ENCODE measurements around the gene MRPL14. TPM values are rescaled to one million over a fixed set of nuclear protein-coding genes. Genes with fewer than 3 reads are reported as not detected.

The MRPL14 gene
- total and polyA plus RNA-seq, 9 of the 15 experiments (the other 6 are each of a cell fraction or from before 2014, with no cell fraction given) = 126 to 424 (median 165) TPM

DNA sequence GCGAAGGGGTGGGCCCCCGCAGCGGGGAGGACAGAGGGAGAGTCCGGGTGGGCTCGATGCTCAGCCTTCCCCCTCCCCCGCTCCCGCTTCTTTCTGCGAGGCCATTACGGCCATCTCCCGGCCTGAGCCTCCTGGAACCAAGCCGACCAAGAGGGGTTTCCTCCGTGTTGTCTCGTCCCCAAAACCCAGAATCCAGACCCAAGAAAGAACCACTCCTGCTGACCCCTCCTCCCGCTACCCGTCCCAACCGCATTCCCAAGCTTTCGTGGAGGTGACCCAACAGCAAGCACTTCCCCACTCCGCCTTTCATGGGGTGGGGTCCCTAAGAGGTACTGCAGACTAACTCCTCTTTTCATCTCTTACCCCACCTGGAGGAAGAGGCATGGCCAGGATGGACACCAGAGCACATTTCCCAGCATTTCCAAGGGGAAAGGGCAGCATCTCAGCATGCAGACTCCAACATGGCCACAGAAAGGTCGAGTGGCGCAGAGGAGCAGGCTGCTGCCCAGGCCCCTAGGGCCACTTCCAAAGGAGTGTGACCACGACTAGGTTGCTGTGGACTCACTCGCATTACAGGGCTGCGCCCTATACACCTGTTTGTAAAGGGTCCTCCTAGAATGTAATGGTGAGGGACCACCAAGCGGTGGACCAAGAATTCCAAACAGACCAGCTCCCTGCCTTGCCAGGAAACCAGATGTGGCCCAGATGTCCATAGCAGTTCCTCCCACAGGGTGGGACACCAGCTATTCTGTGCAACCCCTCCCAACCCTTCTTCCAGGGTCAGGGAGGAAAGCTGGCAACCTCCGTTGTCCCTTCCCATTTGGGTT is 53.4 kb downstream of the MRPL14 start (continued):
- TF ChIP-seq STAT5A (IDR thresholded peaks at IDR 0.05; ENCODE audit: borderline replicate concordance, low read length) (no peak), SMC3 (conservative IDR thresholded peaks at IDR 0.05; ENCODE audit: insufficient read depth, low read depth, low read length) (0 out of 2 replicates have a peak, but pooled peaks have one; percentile 18), FOXJ3 (CRISPR knock-in tag; IDR thresholded peaks at IDR 0.05) (no peak), RBM14 (IDR thresholded peaks at IDR 0.05; ENCODE audit: borderline replicate concordance, insufficient read depth, low read depth, low read length) (no peak), HLTF (IDR thresholded peaks at IDR 0.05) (no peak), MCM5 (IDR thresholded peaks at IDR 0.05; ENCODE audit: low read depth) (no peak), GATA2 (CRISPR knock-in tag; IDR thresholded peaks at IDR 0.05) (no peak), HIVEP1 (CRISPR knock-in tag; IDR thresholded peaks at IDR 0.05) (no peak), TAF7 (tag; IDR thresholded peaks at IDR 0.05) (no peak), ZNF184 (CRISPR knock-in tag; IDR thresholded peaks at IDR 0.05) (no peak), RBM22 (IDR thresholded peaks at IDR 0.05; ENCODE audit: low read depth, low read length, poor library complexity, severe bottlenecking) (no peak), ZBTB17 (CRISPR knock-in tag; IDR thresholded peaks at IDR 0.05) (peak; percentile 72; the same call in 1 of the 2 replicates), TOE1 (IDR thresholded peaks at IDR 0.05; ENCODE audit: borderline replicate concordance) (0 out of 2 replicates have a peak, but pooled peaks have one; percentile 13), TOE1 (CRISPR knock-in tag; IDR thresholded peaks at IDR 0.05; ENCODE audit: borderline replicate concordance, low read depth) (no peak), MEIS2 (IDR thresholded peaks at IDR 0.05; ENCODE audit: partially characterized antibody) (no peak)
- TF ChIP-seq, protein P1, sequence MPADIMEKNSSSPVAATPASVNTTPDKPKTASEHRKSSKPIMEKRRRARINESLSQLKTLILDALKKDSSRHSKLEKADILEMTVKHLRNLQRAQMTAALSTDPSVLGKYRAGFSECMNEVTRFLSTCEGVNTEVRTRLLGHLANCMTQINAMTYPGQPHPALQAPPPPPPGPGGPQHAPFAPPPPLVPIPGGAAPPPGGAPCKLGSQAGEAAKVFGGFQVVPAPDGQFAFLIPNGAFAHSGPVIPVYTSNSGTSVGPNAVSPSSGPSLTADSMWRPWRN (IDR thresholded peaks at IDR 0.05; ENCODE audit: low read depth) = 0 out of 2 replicates have a peak, but pooled peaks have one; percentile 10
- TF ChIP-seq, protein P2, sequence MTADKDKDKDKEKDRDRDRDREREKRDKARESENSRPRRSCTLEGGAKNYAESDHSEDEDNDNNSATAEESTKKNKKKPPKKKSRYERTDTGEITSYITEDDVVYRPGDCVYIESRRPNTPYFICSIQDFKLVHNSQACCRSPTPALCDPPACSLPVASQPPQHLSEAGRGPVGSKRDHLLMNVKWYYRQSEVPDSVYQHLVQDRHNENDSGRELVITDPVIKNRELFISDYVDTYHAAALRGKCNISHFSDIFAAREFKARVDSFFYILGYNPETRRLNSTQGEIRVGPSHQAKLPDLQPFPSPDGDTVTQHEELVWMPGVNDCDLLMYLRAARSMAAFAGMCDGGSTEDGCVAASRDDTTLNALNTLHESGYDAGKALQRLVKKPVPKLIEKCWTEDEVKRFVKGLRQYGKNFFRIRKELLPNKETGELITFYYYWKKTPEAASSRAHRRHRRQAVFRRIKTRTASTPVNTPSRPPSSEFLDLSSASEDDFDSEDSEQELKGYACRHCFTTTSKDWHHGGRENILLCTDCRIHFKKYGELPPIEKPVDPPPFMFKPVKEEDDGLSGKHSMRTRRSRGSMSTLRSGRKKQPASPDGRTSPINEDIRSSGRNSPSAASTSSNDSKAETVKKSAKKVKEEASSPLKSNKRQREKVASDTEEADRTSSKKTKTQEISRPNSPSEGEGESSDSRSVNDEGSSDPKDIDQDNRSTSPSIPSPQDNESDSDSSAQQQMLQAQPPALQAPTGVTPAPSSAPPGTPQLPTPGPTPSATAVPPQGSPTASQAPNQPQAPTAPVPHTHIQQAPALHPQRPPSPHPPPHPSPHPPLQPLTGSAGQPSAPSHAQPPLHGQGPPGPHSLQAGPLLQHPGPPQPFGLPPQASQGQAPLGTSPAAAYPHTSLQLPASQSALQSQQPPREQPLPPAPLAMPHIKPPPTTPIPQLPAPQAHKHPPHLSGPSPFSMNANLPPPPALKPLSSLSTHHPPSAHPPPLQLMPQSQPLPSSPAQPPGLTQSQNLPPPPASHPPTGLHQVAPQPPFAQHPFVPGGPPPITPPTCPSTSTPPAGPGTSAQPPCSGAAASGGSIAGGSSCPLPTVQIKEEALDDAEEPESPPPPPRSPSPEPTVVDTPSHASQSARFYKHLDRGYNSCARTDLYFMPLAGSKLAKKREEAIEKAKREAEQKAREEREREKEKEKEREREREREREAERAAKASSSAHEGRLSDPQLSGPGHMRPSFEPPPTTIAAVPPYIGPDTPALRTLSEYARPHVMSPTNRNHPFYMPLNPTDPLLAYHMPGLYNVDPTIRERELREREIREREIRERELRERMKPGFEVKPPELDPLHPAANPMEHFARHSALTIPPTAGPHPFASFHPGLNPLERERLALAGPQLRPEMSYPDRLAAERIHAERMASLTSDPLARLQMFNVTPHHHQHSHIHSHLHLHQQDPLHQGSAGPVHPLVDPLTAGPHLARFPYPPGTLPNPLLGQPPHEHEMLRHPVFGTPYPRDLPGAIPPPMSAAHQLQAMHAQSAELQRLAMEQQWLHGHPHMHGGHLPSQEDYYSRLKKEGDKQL (CRISPR knock-in tag; IDR thresholded peaks at IDR 0.05; ENCODE audit: borderline replicate concordance) = no peak
- TF ChIP-seq, protein P3, sequence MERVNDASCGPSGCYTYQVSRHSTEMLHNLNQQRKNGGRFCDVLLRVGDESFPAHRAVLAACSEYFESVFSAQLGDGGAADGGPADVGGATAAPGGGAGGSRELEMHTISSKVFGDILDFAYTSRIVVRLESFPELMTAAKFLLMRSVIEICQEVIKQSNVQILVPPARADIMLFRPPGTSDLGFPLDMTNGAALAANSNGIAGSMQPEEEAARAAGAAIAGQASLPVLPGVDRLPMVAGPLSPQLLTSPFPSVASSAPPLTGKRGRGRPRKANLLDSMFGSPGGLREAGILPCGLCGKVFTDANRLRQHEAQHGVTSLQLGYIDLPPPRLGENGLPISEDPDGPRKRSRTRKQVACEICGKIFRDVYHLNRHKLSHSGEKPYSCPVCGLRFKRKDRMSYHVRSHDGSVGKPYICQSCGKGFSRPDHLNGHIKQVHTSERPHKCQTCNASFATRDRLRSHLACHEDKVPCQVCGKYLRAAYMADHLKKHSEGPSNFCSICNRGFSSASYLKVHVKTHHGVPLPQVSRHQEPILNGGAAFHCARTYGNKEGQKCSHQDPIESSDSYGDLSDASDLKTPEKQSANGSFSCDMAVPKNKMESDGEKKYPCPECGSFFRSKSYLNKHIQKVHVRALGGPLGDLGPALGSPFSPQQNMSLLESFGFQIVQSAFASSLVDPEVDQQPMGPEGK (CRISPR knock-in tag; IDR thresholded peaks at IDR 0.05; ENCODE audit: borderline replicate concordance) = no peak

Measured in K562 (cell line).